Liver (tissue), 9 donors: ENCODE data around the gene ZYG11B. TPM values are rescaled to one million over a fixed set of nuclear protein-coding genes. Genes with fewer than 3 reads are reported as not detected.

Experiments
- DNase-seq: peaks from one replicate; pipeline ENCODE4 v3.0.0-alpha.2; 2017; ENCODE audit warnings: low spot score
- H3K27ac ChIP-seq, 2 donors: one replicate each; pipeline ENCODE4 v1.7.0; 2013; ENCODE audit warnings: inconsistent platforms in 2 of 2, low read length in 2 of 2, control low read depth in 1 of 2, low read depth in 1 of 2, mild to moderate bottlenecking in 1 of 2
- H3K27me3 ChIP-seq, 4 donors: one replicate each; pipeline versions ENCODE4 v1.6.1 to v1.7.0; 2013; ENCODE audit warnings: low read length in 3 of 4, inconsistent platforms in 1 of 4, mild to moderate bottlenecking in 1 of 4, moderate library complexity in 1 of 4; ENCODE audit not compliant: control insufficient read depth in 4 of 4, insufficient read depth in 4 of 4
- H3K36me3 ChIP-seq, 4 donors: one replicate each; pipeline versions ENCODE4 v1.6.1 to v1.7.0; 2013; ENCODE audit warnings: low read length in 3 of 4, mild to moderate bottlenecking in 3 of 4, low read depth in 1 of 4, moderate library complexity in 1 of 4; ENCODE audit not compliant: control insufficient read depth in 4 of 4, insufficient read depth in 3 of 4
- H3K4me1 ChIP-seq, 4 donors: one replicate each; pipeline versions ENCODE4 v1.6.1 to v1.7.0; 2013; ENCODE audit warnings: low read length in 3 of 4, mild to moderate bottlenecking in 3 of 4, moderate library complexity in 1 of 4; ENCODE audit not compliant: control insufficient read depth in 4 of 4, insufficient read depth in 4 of 4
- H3K4me3 ChIP-seq, 3 donors: one replicate each; pipeline versions ENCODE4 v1.6.1 to v1.7.0; 2013; ENCODE audit warnings: low read length in 3 of 3, control low read depth in 1 of 3, low read depth in 1 of 3, mild to moderate bottlenecking in 1 of 3
- H3K9ac ChIP-seq, 2 donors: one replicate each; pipeline ENCODE4 v1.7.0; 2013; ENCODE audit warnings: low read length in 2 of 2, mild to moderate bottlenecking in 2 of 2, moderate library complexity in 2 of 2, control low read depth in 1 of 2, low read depth in 1 of 2
- H3K9me3 ChIP-seq, 4 donors: one replicate each; pipeline versions ENCODE4 v1.6.1 to v1.7.0; 2013; ENCODE audit warnings: low read length in 3 of 4; ENCODE audit not compliant: control insufficient read depth in 4 of 4
- EGR1 ChIP-seq, 2 donors: IDR thresholded peaks; 2 replicates each; pipeline ENCODE4 v1.6.1; 2016 to 2018; ENCODE audit warnings: antibody characterized with exemption in 2 of 2, low read depth in 2 of 2
- FOXA1 ChIP-seq: IDR thresholded peaks from 2 replicates; pipeline ENCODE4 v1.6.1; 2016; ENCODE audit warnings: antibody characterized with exemption
- FOXA2 ChIP-seq: IDR thresholded peaks from 2 replicates; pipeline ENCODE4 v1.6.1; 2016; ENCODE audit warnings: antibody characterized with exemption
- GABPA ChIP-seq, 2 donors: IDR thresholded peaks in 1 of 2; conservative IDR thresholded peaks in 1 of 2; 2 replicates each; pipeline ENCODE4 v1.6.1; 2016; ENCODE audit warnings: antibody characterized with exemption in 2 of 2, mild to moderate bottlenecking in 1 of 2, moderate library complexity in 1 of 2
- HNF4A ChIP-seq, 2 donors: conservative IDR thresholded peaks; 2 replicates each; pipeline ENCODE4 v1.6.1; 2016; ENCODE audit warnings: antibody characterized with exemption in 2 of 2, mild to moderate bottlenecking in 2 of 2
- HNF4G ChIP-seq: IDR thresholded peaks from 2 replicates; pipeline ENCODE4 v1.6.1; 2016; ENCODE audit warnings: antibody characterized with exemption
- JUND ChIP-seq, 2 donors: IDR thresholded peaks; 2 replicates each; pipeline ENCODE4 v1.6.1; 2016; ENCODE audit warnings: antibody characterized with exemption in 2 of 2
- NR2F2 ChIP-seq: IDR thresholded peaks from 2 replicates; pipeline ENCODE4 v1.6.1; 2016; ENCODE audit warnings: antibody characterized with exemption
- RAD21 ChIP-seq, 2 donors: IDR thresholded peaks; 2 replicates each; pipeline ENCODE4 v1.6.1; 2016; ENCODE audit warnings: antibody characterized with exemption in 2 of 2, mild to moderate bottlenecking in 2 of 2
- RXRA ChIP-seq, 2 donors: IDR thresholded peaks; 2 replicates each; pipeline ENCODE4 v1.6.1; 2017 to 2018; ENCODE audit warnings: antibody characterized with exemption in 2 of 2, mild to moderate bottlenecking in 1 of 2
- SP1 ChIP-seq: IDR thresholded peaks from 2 replicates; pipeline ENCODE4 v1.6.1; 2018; ENCODE audit warnings: antibody characterized with exemption, mild to moderate bottlenecking
- TAF1 ChIP-seq: conservative IDR thresholded peaks from 2 replicates; pipeline ENCODE4 v1.6.1; 2016; ENCODE audit warnings: antibody characterized with exemption, mild to moderate bottlenecking
- YY1 ChIP-seq: IDR thresholded peaks from 2 replicates; pipeline ENCODE4 v1.6.1; 2016; ENCODE audit warnings: antibody characterized with exemption, mild to moderate bottlenecking
- WGBS: extraction: QIAGEN DNeasy Blood & Tissue Kit; methylation state at CpG from one replicate; pipeline ENCODE4 v1.1.7; 2013; 5-methylcytosine and 5-hydroxymethylcytosine counted together
- polyA plus RNA-seq, 2 donors: library from polyadenylated mRNA; stranded (reverse) in 1 of 2; unstranded in 1 of 2; fragments of 200-250 nt in 1 of 2; fragments of >200 nt in 1 of 2; fragmentation: Nextera tagmentation in 1 of 2; extraction: Ambion mirVana in 1 of 2; gene quantifications; one replicate each; pipeline versions ENCODE4 v1.2.1 to v1.2.3, GENCODE V29; 2013 to 2015
- total RNA-seq, 2 donors: library from RNA; depleted of rRNA; stranded (reverse); fragments of >200 nt; gene quantifications; one replicate each; pipeline ENCODE4 v1.2.3, GENCODE V29; 2014
- TF ChIP-seq, protein P1 (sequence below): IDR thresholded peaks from 2 replicates; pipeline ENCODE4 v1.6.1; 2016; ENCODE audit warnings: antibody characterized with exemption
- TF ChIP-seq, protein P2 (sequence below): IDR thresholded peaks from 2 replicates; pipeline ENCODE4 v1.6.1; 2016; ENCODE audit warnings: antibody characterized with exemption
- TF ChIP-seq, protein P3 (sequence below): IDR thresholded peaks from 2 replicates; pipeline ENCODE4 v1.6.1; 2016; ENCODE audit warnings: antibody characterized with exemption, mild to moderate bottlenecking
- TF ChIP-seq, protein P4 (sequence below): fragments of 150-350 bp; IDR thresholded peaks from 2 replicates; pipeline ENCODE4 v1.5.1; 2017; ENCODE audit warnings: improper control_type of control experiment, low read depth, low read length; ENCODE audit not compliant: missing input control
- TF ChIP-seq, protein P5 (sequence below): IDR thresholded peaks from 2 replicates; pipeline ENCODE4 v1.6.1; 2016; ENCODE audit warnings: antibody characterized with exemption
- donor health status: healthy.
- donor health status: healthy.
- donor health status: healthy.
- donor health status: healthy.
- donor health status: healthy.

Gene ZYG11B
- total and polyA plus RNA-seq, 4 donors, result 6.1 to 111 (median 15.5) TPM

DNA sequence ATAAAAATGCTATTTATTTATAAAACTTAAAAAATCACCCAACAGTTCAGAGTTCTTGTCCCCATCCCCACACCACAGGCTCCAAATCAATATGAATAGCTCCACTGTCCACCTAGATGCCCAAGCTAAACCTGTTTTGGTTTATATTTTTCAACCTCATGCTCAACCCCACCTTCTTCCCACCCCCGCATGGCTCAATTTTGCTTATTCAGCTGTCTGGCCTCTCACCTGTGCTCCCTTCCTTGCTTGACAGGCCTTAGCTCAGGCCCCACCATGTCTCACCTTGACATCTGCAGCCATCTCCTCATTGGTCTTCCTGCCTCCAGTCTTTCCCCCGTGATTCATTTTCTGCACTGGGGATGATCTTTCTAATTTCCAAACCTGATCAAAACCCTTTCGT, 45.9 kb upstream of the ZYG11B start:
- 89% methylated on average over 3 of the region's 3 CpGs for WGBS
- Histone ChIP-seq H3K36me3 (peaks cover 0 to 2% (median 0%) of the 10 kb centered on the region in 4 donors), H3K9me3 (no peaks in the 10 kb centered on the region), H3K27me3 (no peaks in the 10 kb centered on the region), H3K27ac (no peak overlapping the region), H3K4me1 (peaks cover 5 to 26% (median 21%) of the 10 kb centered on the region in 4 donors), H3K9ac (no peak overlapping the region), H3K4me3 (no peak overlapping the region)
- TF ChIP-seq NR2F2 (no peak), HNF4A (conservative IDR thresholded peaks at IDR 0.05) (no peak), JUND (IDR thresholded peaks at IDR 0.05) (no peak), SP1 (no peak), HNF4G (no peak), RXRA (IDR thresholded peaks at IDR 0.05) (no peak), YY1 (no peak), TAF1 (no peak), EGR1 (IDR thresholded peaks at IDR 0.05; ENCODE audit: low read depth in 2 of 2) (no peak), FOXA1 (no peak), GABPA (IDR thresholded peaks at IDR 0.05 in 1 of 2, conservative IDR thresholded peaks at IDR 0.05 in 1 of 2) (no peak), FOXA2 (no peak)
- TF ChIP-seq, protein P1, sequence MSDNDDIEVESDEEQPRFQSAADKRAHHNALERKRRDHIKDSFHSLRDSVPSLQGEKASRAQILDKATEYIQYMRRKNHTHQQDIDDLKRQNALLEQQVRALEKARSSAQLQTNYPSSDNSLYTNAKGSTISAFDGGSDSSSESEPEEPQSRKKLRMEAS, result no peak
- TF ChIP-seq, protein P2, sequence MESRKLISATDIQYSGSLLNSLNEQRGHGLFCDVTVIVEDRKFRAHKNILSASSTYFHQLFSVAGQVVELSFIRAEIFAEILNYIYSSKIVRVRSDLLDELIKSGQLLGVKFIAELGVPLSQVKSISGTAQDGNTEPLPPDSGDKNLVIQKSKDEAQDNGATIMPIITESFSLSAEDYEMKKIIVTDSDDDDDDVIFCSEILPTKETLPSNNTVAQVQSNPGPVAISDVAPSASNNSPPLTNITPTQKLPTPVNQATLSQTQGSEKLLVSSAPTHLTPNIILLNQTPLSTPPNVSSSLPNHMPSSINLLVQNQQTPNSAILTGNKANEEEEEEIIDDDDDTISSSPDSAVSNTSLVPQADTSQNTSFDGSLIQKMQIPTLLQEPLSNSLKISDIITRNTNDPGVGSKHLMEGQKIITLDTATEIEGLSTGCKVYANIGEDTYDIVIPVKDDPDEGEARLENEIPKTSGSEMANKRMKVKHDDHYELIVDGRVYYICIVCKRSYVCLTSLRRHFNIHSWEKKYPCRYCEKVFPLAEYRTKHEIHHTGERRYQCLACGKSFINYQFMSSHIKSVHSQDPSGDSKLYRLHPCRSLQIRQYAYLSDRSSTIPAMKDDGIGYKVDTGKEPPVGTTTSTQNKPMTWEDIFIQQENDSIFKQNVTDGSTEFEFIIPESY, result no peak
- TF ChIP-seq, protein P3, sequence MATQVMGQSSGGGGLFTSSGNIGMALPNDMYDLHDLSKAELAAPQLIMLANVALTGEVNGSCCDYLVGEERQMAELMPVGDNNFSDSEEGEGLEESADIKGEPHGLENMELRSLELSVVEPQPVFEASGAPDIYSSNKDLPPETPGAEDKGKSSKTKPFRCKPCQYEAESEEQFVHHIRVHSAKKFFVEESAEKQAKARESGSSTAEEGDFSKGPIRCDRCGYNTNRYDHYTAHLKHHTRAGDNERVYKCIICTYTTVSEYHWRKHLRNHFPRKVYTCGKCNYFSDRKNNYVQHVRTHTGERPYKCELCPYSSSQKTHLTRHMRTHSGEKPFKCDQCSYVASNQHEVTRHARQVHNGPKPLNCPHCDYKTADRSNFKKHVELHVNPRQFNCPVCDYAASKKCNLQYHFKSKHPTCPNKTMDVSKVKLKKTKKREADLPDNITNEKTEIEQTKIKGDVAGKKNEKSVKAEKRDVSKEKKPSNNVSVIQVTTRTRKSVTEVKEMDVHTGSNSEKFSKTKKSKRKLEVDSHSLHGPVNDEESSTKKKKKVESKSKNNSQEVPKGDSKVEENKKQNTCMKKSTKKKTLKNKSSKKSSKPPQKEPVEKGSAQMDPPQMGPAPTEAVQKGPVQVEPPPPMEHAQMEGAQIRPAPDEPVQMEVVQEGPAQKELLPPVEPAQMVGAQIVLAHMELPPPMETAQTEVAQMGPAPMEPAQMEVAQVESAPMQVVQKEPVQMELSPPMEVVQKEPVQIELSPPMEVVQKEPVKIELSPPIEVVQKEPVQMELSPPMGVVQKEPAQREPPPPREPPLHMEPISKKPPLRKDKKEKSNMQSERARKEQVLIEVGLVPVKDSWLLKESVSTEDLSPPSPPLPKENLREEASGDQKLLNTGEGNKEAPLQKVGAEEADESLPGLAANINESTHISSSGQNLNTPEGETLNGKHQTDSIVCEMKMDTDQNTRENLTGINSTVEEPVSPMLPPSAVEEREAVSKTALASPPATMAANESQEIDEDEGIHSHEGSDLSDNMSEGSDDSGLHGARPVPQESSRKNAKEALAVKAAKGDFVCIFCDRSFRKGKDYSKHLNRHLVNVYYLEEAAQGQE, result no peak
- TF ChIP-seq, protein P4, sequence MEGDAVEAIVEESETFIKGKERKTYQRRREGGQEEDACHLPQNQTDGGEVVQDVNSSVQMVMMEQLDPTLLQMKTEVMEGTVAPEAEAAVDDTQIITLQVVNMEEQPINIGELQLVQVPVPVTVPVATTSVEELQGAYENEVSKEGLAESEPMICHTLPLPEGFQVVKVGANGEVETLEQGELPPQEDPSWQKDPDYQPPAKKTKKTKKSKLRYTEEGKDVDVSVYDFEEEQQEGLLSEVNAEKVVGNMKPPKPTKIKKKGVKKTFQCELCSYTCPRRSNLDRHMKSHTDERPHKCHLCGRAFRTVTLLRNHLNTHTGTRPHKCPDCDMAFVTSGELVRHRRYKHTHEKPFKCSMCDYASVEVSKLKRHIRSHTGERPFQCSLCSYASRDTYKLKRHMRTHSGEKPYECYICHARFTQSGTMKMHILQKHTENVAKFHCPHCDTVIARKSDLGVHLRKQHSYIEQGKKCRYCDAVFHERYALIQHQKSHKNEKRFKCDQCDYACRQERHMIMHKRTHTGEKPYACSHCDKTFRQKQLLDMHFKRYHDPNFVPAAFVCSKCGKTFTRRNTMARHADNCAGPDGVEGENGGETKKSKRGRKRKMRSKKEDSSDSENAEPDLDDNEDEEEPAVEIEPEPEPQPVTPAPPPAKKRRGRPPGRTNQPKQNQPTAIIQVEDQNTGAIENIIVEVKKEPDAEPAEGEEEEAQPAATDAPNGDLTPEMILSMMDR, result no peak
- DNase-seq, result no peak

DNA sequence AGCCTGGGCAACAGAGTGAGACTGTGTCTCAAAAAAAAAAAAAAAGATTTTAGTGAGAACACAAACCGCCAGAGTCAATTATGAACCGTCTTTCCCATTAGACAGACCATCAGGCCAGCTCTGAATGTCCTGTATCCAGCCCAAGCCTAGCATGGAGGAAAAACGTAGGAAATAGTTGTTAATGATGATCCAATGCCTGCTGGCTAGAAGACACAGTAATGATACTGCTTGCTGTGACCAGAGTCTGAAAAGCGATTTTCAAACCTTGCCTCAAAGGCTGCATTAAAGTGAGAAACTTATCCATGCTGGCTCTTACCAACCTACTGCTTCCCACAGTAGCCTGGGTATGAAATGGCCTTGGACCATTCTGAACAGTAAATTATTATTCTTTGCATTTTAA, 45.1 kb upstream of the ZYG11B start:
- Histone ChIP-seq H3K4me1 (peaks cover 5 to 28% (median 21%) of the 10 kb centered on the region in 4 donors), H3K36me3 (peaks cover 0 to 2% (median 0%) of the 10 kb centered on the region in 4 donors), H3K27me3 (no peaks in the 10 kb centered on the region), H3K9ac (no peak overlapping the region), H3K9me3 (no peaks in the 10 kb centered on the region), H3K27ac (no peak overlapping the region), H3K4me3 (no peak overlapping the region)
- TF ChIP-seq HNF4A (conservative IDR thresholded peaks at IDR 0.05) (no peak), RAD21 (IDR thresholded peaks at IDR 0.05) (no peak), FOXA2 (no peak), RXRA (IDR thresholded peaks at IDR 0.05) (no peak), SP1 (no peak), TAF1 (no peak), YY1 (no peak), EGR1 (IDR thresholded peaks at IDR 0.05; ENCODE audit: low read depth in 2 of 2) (no peak)
- TF ChIP-seq, protein P2, result no peak
- TF ChIP-seq, protein P1, result no peak
- TF ChIP-seq, protein P5, sequence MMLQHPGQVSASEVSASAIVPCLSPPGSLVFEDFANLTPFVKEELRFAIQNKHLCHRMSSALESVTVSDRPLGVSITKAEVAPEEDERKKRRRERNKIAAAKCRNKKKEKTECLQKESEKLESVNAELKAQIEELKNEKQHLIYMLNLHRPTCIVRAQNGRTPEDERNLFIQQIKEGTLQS, result no peak
- WGBS, result 96% methylated on average over 4 of the region's 4 CpGs
- no peak for DNase-seq
